Ovary (tissue), 3 donors: Measurements from ENCODE around the gene SGPL1.

ENCODE experiments used
- EP300 ChIP-seq: sonication (generic); formaldehyde crosslinking; IDR thresholded peaks from one replicate; pipeline ENCODE4 v1.6.1; 2017; ENCODE audit warnings: antibody characterized with exemption
- TF ChIP-seq, protein P1 (sequence below), 3 donors: fragments of 450-650 bp in 2 of 3; fragments of 200-600 bp in 1 of 3; IDR thresholded peaks; one replicate each; pipeline versions ENCODE4 v1.5.1 to v1.8.0; 2016 to 2022; ENCODE audit warnings: antibody characterized with exemption in 3 of 3, mild to moderate bottlenecking in 1 of 3
- donor health status: DM: no; HTN: no; CAD: no.

DNA sequence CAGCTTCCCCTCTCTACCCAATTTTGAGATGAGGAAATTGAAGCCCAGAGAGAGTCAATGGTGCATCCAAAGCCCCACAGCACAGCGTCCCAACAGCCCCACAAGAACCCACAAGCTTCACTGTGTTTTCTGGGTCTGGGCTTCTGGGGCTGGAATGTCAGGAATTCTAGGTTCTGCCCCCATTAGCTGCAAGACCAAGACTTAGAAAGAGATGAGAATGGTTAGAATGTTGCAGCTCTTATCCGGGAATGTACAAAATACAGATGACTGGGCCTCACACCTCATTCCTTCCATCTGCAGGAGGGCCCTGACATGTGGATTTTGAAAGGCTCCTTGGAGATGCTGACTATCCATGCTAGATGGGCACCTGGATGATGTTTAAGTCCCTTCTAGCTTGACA is 6.0 kb upstream of the SGPL1 start:
- TF ChIP-seq, protein P1, sequence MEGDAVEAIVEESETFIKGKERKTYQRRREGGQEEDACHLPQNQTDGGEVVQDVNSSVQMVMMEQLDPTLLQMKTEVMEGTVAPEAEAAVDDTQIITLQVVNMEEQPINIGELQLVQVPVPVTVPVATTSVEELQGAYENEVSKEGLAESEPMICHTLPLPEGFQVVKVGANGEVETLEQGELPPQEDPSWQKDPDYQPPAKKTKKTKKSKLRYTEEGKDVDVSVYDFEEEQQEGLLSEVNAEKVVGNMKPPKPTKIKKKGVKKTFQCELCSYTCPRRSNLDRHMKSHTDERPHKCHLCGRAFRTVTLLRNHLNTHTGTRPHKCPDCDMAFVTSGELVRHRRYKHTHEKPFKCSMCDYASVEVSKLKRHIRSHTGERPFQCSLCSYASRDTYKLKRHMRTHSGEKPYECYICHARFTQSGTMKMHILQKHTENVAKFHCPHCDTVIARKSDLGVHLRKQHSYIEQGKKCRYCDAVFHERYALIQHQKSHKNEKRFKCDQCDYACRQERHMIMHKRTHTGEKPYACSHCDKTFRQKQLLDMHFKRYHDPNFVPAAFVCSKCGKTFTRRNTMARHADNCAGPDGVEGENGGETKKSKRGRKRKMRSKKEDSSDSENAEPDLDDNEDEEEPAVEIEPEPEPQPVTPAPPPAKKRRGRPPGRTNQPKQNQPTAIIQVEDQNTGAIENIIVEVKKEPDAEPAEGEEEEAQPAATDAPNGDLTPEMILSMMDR (IDR thresholded peaks at IDR 0.05), result no peak
- no peak for TF ChIP-seq EP300
